Measurements from ENCODE around the gene MMUT. TPM values are rescaled to one million over a fixed set of nuclear protein-coding genes. Genes with fewer than 3 reads are reported as not detected.

The MMUT gene
- total RNA-seq, 1 experiment from 2014 or later: 7.1 TPM

DNA sequence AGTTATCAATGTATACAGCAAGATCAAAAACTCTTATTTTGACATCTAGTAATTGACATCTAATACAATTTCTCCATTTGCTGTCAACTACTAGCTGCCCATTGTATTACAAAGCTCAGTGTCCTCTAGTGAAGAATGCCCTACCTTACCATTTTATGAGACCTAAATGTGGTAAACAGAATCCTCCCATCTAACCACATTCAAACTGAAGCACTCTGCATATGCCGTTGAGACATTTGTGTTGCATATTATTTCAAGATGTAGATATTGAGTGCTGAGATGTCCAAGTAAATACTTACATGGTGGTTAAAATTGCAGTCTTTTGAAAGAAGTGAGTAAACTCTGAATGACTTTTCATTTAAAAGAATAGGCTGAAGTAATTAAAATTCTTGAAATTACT lies 36.1 kb upstream of the MMUT start:
- DNase-seq (ENCODE audit: low read depth, low spot score) (no peak), ATAC-seq (no peak)
- intact Hi-C loops (cut with micrococcal nuclease; ENCODE audit: unreplicated experiment): no loop called here
- ChIA-PET POLR2A (interaction anchor here (0.7 kb wide), 1 partner anchor 47 kb away, joined by 3 read pairs; no protein-coding TSS in a partner anchor), CTCF (no interaction called here)
- Histone ChIP-seq H3K4me3 (ENCODE audit: low read depth in 2 of 2, low read length in 2 of 2) (no peak overlapping the region), H3K9me3 (ENCODE audit: control insufficient read depth, insufficient read depth, low read depth, low read length) (no peaks in the 10 kb centered on the region), H3K27ac (ENCODE audit: low read length) (no peak overlapping the region), H3K27me3 (ENCODE audit: control insufficient read depth, insufficient read depth, low read length) (no peaks in the 10 kb centered on the region), H3K4me1 (ENCODE audit: control insufficient read depth, insufficient read depth, low read length) (no peaks in the 10 kb centered on the region), H3K36me3 (ENCODE audit: control insufficient read depth, insufficient read depth, low read length) (no peaks in the 10 kb centered on the region)
- in situ Hi-C loops (cut with HindIII; ENCODE audit: low pct_unique_long_range_greater_than_20kb, low sequenced_read_pairs): no loop called here
- TF ChIP-seq SIN3A (IDR thresholded peaks at IDR 0.05; ENCODE audit: borderline replicate concordance, insufficient read depth, low read depth, low read length) (no peak), POLR2AphosphoS5 (IDR thresholded peaks at IDR 0.05; ENCODE audit: low read depth, low read length) (no peak), TCF7L2 (IDR thresholded peaks at IDR 0.05; ENCODE audit: low read depth, low read length) (no peak), REST (IDR thresholded peaks at IDR 0.05; ENCODE audit: insufficient read depth in 1 of 2, low read depth in 2 of 2, low read length in 1 of 2) (no peak), CTCF (IDR thresholded peaks at IDR 0.05) (no peak)
- no TSS peak for BruUV-seq (replicated peaks)

GRCh38 chr6:49497304-49497703 lies 34.3 kb upstream of the MMUT start:
- TF ChIP-seq SIN3A (IDR thresholded peaks at IDR 0.05; ENCODE audit: borderline replicate concordance, insufficient read depth, low read depth, low read length): no peak
- ChIA-PET CTCF (no interaction called here), POLR2A (no interaction called here)
- in situ Hi-C loops (cut with HindIII; ENCODE audit: low pct_unique_long_range_greater_than_20kb, low sequenced_read_pairs) (no loop called here), intact Hi-C loops (cut with micrococcal nuclease; ENCODE audit: unreplicated experiment) (no loop called here)
- no peak overlapping the region for H3K4me3 ChIP-seq (ENCODE audit: low read depth in 2 of 2, low read length in 2 of 2)
- no peaks in the 10 kb centered on the region for H3K4me1 ChIP-seq (ENCODE audit: control insufficient read depth, insufficient read depth, low read length)
- no peak overlapping the region for H3K27ac ChIP-seq (ENCODE audit: low read length)
- no peaks in the 10 kb centered on the region for H3K27me3 ChIP-seq (ENCODE audit: control insufficient read depth, insufficient read depth, low read length)
- no TSS peak for BruUV-seq (replicated peaks)
- no peaks in the 10 kb centered on the region for H3K36me3 ChIP-seq (ENCODE audit: control insufficient read depth, insufficient read depth, low read length)
- H3K9me3 ChIP-seq (ENCODE audit: control insufficient read depth, insufficient read depth, low read depth, low read length): no peaks in the 10 kb centered on the region
- DNase-seq (ENCODE audit: low read depth, low spot score) (no peak), ATAC-seq (no peak)

- no peak for ATAC-seq
- in situ Hi-C loops (cut with HindIII; ENCODE audit: low pct_unique_long_range_greater_than_20kb, low sequenced_read_pairs): no loop called here
- CTCF ChIA-PET: no interaction called here
Observed at GRCh38 chr6:49490633-49491032, 27.6 kb upstream of the MMUT start.

More at GRCh38 chr6:49490633-49491032, 27.6 kb upstream of the MMUT start:
- Histone ChIP-seq H3K27ac (ENCODE audit: low read length) (no peak overlapping the region), H3K4me3 (ENCODE audit: low read depth in 2 of 2, low read length in 2 of 2) (no peak overlapping the region), H3K27me3 (ENCODE audit: control insufficient read depth, insufficient read depth, low read length) (no peaks in the 10 kb centered on the region), H3K4me1 (ENCODE audit: control insufficient read depth, insufficient read depth, low read length) (no peaks in the 10 kb centered on the region), H3K36me3 (ENCODE audit: control insufficient read depth, insufficient read depth, low read length) (peaks cover 2% of the 10 kb centered on the region; the same call in 1 of the 2 replicates), H3K9me3 (ENCODE audit: control insufficient read depth, insufficient read depth, low read depth, low read length) (no peaks in the 10 kb centered on the region)
- DNase-seq (ENCODE audit: low read depth, low spot score): no peak
- POLR2A ChIA-PET: no interaction called here
- TF ChIP-seq SIN3A (IDR thresholded peaks at IDR 0.05; ENCODE audit: borderline replicate concordance, insufficient read depth, low read depth, low read length) (no peak), TCF7L2 (IDR thresholded peaks at IDR 0.05; ENCODE audit: low read depth, low read length) (no peak), REST (IDR thresholded peaks at IDR 0.05; ENCODE audit: insufficient read depth in 1 of 2, low read depth in 2 of 2, low read length in 1 of 2) (no peak), CTCF (IDR thresholded peaks at IDR 0.05) (no peak), POLR2AphosphoS5 (IDR thresholded peaks at IDR 0.05; ENCODE audit: low read depth, low read length) (no peak)
- BruUV-seq (replicated peaks): no TSS peak
- intact Hi-C loops (cut with micrococcal nuclease; ENCODE audit: unreplicated experiment): no loop called here
